Stimulated activated CD4-positive, alpha-beta T cell treated with anti-CD3 and anti-CD28 coated beads, Interleukin-12 subunit alpha, Interleukin-12 subunit beta, amount 100 ng/mL, for 4 hours (primary cell): ENCODE data around the gene PRR5.
"Not testable (repeated sequence)": the region's sequence is repeated elsewhere in the genome, so short reads cannot be mapped to it uniquely, and the experiment has no call there.

Experiments used
- DNase-seq: peaks from one replicate; pipeline ENCODE4 v3.0.0-alpha.2; 2020

Gene PRR5

DNA sequence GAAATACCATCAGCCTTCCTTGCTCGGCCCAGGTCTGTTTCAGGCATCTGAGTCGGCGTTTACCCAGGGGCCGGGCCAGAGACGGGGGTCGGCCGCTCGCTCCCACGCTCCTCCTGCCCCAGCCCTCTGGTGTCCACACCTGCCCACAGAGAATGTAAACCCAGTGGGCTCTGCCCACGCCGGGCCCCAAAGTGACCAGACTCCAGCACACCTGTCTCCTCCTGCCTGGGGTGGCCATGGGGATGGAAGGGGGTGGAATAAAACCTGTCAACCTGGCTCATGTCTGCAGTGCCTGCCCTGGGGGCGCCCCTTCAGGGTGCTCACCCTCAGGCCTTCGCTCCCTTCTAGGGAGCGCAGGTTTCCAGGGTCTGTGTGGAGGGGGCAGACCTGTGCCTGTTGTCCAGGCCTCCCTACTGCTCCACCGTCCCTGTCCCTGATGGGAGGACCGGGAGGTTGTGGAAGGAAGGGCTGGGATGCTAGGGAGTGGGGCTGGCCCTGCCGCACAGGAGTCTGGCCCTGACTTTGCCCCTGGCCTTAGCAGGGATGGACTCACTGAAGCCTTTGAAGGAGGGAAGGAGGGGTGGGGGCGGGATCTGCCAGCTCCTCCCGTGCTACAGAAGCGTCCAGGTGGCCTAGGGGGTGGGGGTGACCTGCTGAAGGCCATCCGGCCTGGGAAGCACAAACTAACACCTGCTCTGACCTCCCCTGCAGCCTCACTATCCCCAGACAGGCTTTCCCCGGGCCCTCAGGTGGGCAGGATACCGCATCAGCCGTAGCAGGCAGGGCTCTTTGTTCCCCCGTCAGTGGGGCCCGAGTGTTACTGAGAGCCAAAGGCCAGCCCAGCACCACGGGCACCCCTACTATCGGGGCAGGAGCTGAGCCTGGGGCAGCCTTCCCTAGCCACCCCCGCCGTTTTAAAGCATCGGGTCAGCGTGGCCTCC lies 35.7 kb downstream of the PRR5 start:
- DNase-seq, result no peak

DNA sequence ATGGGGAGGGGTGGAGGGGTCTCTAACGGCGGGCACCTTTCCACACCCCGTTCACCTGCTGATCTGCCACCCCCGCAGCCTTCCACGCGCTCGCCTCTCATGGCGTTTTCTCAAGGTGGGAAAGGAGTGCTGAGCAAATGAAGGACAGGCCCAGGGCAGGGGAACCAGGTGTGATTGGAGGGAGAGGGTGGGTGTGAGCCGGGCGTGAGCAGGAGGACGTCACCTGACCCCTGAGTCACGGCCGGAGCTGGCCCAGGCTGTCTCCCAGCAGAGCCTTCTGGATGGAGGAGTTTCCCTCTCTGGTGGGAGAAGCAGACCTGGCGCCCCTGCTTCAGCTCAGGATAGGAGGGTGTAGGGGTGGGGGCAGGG lies 36.3 kb downstream of the PRR5 start:
- no peak for DNase-seq

DNA sequence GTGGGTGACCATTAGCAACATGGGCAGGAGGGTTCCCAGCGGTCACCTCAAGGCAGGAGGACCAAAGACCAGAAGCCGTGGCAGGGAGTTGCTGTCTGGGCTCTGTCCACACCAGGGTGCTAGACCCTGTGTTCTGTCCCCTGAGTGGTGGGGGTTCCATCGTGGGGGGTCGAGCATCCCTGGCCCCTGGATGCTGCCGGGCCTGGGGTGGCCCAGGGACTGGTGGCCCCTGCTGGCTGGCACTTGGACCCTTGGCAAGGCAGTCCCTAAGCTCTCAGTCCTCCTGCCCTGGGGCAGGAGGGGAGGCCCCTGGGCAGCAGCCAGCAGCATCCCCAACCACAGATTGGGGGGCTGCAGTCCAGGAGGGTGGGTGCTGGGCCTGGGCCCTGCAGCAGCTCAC lies 37.0 kb downstream of the PRR5 start:
- DNase-seq, result no peak

DNA sequence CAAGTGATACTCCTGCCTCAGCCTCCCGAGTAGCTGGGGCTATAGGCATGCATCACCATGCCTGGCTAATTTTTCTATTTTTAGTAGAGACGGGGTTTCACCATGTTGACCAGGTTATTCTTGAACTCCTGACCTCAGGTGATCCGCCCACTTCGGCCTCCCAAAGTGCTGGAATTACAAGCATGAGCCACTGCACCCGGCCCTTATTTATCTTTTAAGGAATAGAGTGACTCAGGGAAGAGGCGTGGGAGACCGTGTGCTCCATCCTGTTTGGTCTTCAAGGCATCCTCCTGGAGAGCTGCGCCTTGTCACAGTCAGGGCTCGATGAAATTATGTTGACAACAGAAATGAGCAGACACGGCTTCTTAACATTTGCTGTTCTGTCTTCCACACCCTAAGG lies 37.7 kb downstream of the PRR5 start:
- not testable (repeated sequence) for DNase-seq

DNA sequence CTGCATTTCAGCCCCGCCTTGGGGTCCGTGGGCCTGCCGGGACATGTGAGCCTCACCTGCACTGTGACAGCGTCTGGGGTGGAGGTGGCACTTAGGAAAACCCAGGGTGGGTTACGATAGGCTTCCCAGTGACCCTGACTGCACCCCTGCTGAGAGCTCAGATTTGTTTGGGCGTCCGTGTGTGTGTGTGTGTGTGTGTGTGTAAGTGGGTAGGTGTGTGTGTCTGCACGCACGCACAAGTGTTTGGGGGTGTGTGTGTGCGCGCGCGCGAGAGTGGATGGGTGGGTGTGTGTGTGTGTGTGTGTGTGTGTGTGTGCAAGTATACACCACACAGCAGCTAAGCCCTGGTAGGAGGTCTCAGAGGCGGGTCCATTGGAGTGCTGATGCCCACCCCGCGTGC lies 38.3 kb downstream of the PRR5 start:
- DNase-seq, result no peak

DNA sequence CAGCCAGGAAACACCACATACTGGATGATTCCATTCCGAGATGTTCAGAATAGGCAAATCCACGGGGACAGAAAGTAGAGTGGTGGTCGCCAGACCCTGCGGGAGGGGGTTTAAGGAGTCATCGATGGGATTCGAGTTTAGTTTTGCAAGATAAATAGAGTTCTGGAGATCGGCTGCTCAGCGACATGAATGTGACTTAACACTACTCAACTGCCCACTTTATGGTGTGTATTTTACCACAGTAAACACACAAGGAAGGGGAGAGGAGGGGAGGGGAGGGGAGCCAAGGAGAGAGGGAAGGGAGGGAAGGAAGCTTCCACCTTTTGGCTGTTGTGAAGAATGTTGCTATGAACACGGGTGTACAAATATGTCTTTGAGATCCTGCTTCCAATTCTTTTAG lies 39.9 kb downstream of the PRR5 start:
- no peak for DNase-seq

DNA sequence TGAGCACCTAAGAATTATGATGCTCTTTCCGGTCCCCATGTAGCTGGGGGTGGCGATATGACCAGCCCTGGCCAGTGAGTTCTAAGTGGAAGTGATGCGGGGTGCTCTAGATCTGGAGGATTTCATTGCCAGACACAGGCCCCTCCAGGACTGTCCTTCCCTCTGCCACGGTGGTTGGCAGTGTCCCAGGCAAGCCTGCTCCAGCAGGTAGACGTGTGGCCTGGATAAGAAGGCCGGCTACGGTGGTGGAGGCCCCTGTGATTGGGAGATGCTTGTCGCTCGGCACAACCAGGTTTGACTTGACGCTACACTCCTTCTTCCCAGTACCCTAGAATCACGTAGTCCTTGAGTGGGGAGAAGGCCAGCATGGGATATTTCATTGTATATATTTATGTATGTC lies 41.2 kb downstream of the PRR5 start:
- DNase-seq, result no peak

DNA sequence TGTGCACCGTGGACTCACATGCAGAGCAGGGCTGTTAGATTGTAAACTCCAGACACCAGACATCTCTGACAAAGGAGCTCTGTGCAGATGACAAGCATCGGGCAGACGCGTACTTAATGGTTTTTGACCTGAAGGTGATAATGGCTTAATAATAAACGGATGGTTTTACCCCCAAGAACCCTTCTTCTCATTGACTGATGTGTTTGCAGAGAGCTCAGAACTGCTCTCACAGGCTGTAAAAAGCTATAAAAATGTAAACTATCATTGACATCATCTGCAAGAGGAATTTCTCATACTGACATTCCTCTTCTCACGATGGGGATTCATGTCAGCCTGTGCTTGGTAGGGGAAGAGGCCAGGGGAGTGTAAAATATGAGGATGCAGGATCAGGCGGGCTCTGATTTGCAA lies 41.8 kb downstream of the PRR5 start:
- DNase-seq, result no peak

DNA sequence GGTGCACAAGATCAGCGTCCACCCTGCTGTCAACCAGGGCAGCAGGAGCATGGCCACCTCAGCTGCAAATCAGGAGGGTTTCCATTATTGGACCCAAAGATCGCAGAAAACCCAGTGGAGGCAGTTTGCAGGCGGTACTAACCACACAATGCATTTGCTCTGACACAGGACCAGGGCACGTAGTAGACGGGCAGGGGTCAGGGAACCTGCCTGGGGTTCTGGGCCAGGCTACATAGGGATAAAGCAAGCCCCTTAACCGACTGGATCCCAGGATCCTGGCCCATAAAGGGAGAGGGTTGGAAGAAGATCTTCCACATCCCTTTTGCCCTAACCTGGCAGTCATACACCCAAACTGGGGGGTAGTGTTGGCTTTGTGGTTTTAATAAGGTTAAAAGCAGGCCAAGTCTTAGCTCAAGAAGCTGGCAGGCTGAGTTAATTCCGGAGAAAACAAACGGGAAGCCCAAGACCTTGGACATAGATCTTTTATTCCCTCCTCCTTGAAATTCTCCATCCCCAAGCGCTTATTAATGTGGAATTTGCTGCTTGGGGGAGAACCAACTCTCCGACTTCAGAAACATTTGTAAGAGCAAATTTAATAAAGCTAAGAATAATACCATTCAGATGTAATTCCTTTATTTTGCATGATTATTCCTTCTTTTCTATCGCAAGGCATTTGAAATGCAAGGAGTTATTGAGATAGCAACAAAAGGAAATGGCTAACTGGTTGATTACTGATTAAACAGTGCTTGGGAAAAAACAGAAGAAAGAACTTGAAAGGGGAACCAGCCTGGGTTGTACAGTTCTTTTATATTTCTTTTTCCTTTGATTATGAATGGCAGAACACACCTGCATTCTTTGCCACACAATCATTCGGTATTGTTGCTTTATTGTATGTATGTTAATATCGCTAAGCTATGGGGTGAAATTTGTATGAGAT lies 44.1 kb downstream of the PRR5 start:
- DNase-seq, result no peak

DNA sequence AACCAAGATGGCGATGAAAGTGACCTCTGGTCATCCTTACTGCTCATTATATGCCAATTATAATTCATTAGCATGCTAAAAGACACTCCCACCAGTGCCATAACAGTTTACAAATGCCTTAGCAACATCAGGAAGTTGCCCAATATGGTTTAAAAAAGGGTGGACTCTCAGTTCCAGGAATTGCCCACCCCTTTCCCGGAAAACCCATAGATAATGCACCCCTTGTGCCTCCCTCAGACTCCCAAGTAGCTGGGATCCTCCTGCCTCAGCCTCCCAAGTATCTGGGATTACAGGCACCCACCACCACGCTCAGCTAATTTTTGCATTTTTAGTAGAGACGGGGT lies 45.8 kb downstream of the PRR5 start:
- DNase-seq, result not testable (repeated sequence)

DNA sequence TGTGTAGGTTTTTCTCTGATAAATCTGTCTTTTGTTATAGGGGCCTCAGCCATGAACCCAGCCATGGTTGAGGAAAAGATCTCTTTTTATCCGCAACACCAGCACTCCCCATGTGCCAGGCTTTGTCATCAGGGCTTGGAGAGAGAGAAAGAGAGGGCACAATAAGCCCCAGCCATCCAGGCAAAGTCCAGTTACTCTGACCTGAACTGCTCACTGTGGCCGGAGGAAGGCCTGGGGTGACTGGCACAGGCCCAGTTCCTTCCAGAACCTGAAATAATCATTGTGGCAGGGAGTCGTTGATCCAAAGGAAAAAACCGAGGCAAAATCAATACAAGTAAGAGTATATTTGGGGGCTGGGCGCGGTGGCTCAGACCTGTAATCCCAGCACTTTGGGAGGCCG lies 46.5 kb downstream of the PRR5 start:
- no peak for DNase-seq

DNA sequence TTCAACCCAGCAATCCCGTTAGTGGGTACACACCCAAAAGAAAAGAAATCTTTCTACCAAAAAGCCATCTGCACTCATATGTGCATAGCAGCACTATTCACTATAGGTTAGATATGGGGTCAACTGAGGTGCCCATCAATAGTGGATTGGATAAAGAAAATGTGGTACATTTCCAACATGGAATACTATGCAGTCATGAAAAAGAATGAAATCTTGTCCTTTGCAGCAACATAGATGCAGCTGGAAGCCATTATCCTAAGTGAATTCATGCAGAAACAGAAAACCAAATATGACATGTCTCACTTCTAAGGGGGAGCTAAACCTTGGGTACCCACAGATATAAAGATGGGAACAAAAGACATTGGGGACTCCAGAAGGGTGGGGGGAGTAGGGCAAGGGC lies 48.5 kb downstream of the PRR5 start:
- DNase-seq, result no peak

DNA sequence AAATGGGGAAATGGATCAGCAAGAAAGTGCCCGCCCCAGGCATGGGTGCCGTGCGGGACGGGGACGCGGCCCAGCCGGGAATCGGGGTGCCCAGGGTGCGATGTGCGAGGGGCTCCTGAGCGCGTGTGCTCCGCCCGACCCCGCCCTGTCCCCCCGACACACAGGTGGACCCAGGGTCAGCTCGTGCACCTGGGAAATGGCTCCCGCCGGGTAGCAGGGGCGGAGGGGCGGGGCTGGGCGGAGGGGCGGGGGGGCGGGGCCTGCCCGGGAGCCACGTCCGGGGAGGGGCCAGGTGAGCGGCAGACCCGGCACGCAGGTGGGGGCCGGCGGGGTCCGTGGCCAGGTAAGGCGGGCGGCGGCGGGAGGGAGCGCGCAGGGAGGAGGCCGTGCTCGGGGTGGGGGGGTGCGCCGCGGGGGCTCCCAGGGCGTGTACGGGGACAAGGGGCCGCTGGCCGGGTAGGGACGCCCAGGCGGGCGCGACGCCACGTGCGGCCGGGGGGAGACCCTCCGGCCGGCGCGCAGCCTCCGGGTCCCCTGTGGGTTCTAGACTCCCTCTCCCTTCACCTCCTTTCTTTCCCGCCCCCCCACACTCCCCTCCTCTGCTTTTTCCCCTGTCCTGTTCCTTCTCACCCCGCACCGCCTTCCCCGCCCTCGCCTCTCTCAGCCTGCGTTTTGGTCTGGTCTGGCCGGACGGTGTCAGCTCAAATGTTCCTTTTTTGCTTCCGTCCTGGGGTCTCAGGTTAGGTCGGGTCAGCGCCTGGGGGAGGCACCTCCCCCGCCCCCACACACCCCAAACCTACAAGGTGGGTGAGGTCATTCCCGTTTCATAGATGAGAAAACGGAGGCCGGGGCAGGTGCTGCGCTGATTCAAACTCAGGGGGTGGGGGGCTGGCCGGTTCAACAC lies 50.5 kb downstream of the PRR5 start, which contains the start of gene ARHGAP8:
Gene ARHGAP8 (plus strand): TSS at position 291 of the 904 bp plus-strand sequence. CDS start 33,953 bp downstream, outside the sequence.
- no peak for DNase-seq

DNA sequence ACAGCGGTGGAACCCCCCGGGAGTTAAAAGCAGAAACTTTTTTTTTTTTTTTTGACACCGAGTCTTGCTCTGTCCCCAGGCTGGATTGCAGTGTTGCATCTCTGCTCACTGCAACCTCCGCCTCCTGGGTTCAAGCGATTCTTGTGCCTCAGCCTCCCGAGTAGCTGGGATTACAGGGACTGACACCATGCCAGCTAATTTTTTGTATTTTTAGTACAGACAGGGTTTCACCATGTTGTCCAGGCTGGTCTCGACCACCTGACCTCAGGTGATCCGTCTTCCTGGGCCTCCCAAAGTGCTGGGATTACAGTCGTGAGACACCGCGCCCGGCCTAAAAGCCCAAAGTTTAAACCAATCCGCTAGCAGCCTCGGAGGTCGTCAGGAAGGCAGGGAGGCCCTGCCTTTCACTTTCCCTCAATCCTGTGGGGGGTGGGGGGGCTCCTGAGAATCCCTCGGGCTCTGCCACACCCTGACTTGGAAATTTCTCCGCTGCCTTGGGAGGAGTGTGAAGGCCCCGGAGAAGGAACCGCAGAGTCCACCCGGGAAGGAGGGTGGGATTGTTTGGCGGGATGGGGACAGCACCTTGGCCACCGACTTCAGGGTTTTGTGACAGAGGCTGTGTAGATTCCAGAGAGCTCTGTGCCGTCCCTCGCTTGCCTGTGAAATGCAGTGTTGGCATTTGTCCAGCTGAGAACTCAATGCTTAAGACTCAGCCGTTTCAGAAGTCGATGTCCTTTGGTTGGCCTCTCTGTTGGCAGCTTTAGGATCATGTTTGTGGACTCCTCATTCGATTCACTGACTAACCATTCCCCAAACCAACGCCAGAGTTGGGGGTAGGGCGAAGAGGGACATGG lies 51.4 kb downstream of the PRR5 start:
- no peak for DNase-seq

DNA sequence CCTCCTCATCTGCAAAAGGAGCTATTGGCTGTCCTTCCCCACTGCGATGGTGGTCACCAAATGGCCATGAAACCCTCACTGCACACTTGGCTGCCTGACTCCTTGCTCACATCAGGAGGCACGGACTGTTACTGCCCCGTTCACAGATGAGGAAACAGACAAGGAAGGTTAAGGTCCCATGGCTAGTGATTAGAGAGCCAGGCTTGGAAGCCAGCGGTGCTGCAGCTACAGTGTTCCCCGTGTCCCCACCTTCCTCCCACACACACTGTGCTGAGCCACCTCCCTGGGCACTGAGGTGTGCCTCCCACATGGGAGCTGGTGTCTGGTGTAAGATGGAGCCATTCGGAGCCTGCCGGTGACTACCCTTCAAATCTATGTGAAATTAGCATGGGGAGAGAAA lies 53.0 kb downstream of the PRR5 start:
- DNase-seq, result no peak

DNA sequence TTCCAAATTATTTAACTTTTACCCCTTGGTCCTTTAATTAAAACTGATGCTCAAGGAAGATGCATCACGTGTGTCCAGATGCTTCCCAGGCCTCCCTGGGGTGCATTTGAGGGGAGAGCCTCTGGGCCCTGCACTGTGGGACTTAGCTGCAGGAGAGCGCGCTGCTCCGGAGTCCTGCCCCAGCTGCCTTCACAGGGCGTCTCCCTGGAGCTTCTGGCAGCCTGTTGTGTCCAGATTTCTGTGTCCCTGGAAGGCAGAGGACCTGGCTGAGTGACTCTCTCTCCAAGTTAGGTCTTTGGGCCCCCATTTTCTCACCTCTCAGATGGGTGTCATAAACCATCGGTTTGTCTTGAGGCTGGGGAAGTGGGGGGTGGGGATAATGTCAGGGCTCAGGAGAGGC lies 53.4 kb downstream of the PRR5 start:
- no peak for DNase-seq

DNA sequence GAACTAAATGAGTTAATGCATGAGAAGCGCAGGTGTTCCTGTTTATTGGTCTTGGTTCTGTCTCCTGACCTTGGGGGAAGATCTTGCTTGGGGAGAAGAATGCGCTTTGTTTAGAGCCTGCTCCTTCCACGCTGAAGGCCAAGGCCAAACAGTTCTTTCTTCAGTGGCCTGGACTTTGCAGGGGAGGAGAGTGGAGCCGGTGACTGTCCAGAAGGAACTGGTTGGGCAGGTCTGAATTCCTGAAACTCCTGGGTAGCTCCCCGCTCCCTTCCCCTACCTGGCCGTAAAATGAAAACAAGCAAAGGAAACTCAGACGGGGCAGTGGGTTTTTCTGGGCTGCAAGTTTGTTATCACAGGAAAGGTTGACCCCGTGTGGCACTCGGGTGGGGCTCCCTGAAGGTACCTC lies 54.0 kb downstream of the PRR5 start:
- no peak for DNase-seq

DNA sequence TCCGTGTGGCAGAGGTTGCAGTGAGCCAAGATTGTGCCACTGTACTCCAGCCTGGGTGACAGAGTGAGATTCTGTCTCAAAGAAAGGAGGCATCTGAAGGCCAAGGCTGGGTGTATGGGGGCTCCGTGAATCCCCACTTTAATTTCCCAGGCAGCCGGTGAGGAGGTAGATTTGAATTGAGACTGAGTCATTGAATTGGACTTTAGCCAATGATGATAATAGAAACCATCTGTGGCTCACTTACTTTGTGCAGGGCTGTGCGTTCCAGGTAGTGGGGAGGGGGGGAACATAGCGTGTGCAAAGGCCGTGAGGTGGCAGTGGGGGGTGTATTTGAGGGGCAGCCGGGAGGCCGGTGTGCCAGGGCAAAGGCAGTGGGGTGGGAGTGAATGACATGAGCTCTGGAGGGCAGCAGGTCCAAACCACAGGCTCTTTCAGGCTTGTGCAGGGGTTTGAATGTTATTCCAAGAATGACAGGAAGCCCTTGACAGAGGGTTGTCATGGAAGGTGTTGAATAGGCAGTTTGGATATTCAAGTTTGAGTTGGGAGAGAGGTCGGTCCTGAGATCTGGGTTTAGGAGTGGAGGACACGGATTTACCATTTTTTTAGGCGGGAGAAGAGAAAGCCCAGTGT lies 56.5 kb downstream of the PRR5 start:
- DNase-seq, result no peak

DNA sequence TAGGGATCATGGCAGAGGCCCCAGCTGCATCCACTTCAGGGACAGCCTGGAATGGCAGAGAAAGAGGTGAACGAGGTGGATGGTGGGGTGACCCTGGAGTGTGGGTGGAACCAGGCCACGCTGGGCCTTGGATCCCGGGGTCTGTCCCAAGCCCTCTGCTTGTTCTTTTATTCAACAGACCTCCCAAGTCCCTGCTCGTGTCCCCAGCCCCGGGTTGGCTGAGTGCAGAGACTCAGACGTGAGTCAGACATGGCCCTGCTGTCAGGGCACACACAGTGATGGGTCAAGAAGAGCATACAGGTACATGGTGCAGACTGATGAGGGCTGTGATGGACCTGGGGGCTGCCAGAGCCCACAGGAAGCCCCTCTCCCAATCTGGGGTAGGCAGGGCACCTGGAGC lies 57.0 kb downstream of the PRR5 start:
- DNase-seq, result no peak

DNA sequence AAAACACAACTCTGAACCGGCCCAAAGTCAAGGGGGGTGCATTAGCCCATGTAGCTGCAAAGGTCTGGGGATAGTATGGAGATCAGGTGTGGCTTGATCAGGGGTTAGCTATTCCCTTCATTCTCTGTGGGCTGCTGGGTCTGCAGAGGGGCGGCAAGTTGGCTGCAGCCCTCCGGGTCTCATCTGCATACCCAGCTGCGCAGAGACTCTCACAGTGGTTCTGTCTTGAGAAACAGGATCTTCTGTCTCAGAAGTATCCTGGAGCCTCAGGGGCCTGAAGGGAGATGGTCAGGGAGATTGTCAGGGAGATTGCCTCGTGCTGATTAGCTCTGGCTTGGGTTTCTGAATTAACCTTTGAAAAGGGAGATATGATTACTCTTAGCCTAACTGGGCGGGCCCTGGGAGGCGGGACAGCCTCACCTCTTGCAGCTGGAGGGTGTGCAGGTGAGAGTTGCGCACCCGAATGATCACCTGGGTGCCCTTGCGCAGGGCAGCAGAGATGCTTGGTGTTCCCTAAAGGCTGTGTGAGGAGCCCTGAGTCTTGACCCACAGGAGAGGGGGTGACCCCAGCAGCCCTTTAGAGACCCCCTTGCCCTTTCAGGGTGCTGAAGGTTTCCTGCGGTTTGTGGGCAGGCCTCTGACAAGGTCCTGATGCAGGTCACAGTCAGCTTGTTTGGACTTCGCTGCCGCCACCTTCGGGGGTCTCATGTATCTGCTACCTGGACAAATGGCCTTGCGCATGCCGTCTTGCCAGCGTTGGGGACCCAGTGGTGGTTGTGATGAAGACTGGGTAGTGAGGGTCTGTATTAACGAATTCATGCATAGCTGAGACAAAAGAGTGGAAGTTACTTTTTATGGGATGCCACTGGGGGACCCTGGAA lies 57.7 kb downstream of the PRR5 start:
- no peak for DNase-seq
